ENCODE results near the gene SGIP1. TPM values are rescaled to one million over a fixed set of nuclear protein-coding genes. Genes with fewer than 3 reads are reported as not detected.
A peak's percentile ranks its signal among the peaks of the same experiment; 100 is the strongest.

The SGIP1 gene
- total and polyA plus RNA-seq, 2 of the 8 experiments (the other 6 are each of a cell fraction or from before 2014, with no cell fraction given) = 1.4 to 2.1 TPM

DNA sequence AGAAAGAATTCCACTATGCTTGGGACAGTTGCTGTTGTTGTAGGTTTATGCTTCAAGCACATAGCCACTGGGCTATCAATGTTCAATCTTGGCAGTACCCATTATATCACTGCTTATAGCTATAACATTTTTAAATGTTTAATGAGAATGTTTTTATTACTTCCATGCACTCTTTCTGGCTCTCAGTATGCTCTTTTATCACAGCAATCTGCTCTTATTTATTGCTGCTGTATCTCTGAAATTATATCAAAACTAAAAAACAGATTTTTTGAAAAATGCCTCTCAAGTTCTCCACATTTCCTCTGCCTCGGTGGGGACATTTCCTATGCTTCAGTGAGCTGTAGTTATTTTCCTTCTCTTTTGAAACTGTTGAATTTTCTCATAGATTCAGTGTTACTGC lies 5.4 kb upstream of the SGIP1 start:
- H3K23ac ChIP-seq (ENCODE audit: insufficient read length) = no peak overlapping the region
- H2BK12ac ChIP-seq (ENCODE audit: low read depth, low read length) = 0 out of 2 replicates have a peak overlapping the region, but pooled peaks have one; percentile 45
- no peak overlapping the region for H3K14ac ChIP-seq (ENCODE audit: insufficient read length)
- peaks cover 5% of the 10 kb centered on the region; the same call in 1 of the 2 replicates for H3K23me2 ChIP-seq (ENCODE audit: low read depth, low read length)
- TF ChIP-seq TEAD4 (IDR thresholded peaks at IDR 0.05; ENCODE audit: low read depth, low read length) (no peak), SAP30 (IDR thresholded peaks at IDR 0.05; ENCODE audit: insufficient read depth, insufficient replicate concordance, low read length) (no peak), KDM4A (IDR thresholded peaks at IDR 0.05; ENCODE audit: low read depth, low read length, severe bottlenecking) (no peak), BACH1 (IDR thresholded peaks at IDR 0.05; ENCODE audit: low read length) (no peak), TCF12 (IDR thresholded peaks at IDR 0.05; ENCODE audit: low read depth, low read length) (no peak), SUZ12 (IDR thresholded peaks at IDR 0.05; ENCODE audit: low read length) (no peak), E2F6 (IDR thresholded peaks at IDR 0.05) (no peak), YY1 (IDR thresholded peaks at IDR 0.05; ENCODE audit: low read depth, low read length) (no peak), RBBP5 (IDR thresholded peaks at IDR 0.05; ENCODE audit: borderline replicate concordance, low read depth, low read length) (no peak)
- no peak overlapping the region for H3K4me3 ChIP-seq (ENCODE audit: extremely low read depth in 1 of 4, insufficient read depth in 2 of 4, low read depth in 3 of 4, low read length in 4 of 4)
- no peaks in the 10 kb centered on the region for H4K20me1 ChIP-seq (replicated peaks in 1 of 2; ENCODE audit: control insufficient read depth in 1 of 2, insufficient read depth in 2 of 2, low read length in 2 of 2)
- peaks cover 1 to 13% (median 7%) of the 10 kb centered on the region in 4 experiments; a peak in 6 of 7 replicates for H3K27me3 ChIP-seq (replicated peaks in 1 of 4; ENCODE audit: control insufficient read depth in 3 of 4, extremely low read depth in 1 of 4, insufficient read depth in 3 of 4, low read length in 3 of 4)
- no peak overlapping the region for H3K4ac ChIP-seq (replicated peaks; ENCODE audit: insufficient read length, low read depth, low read length)
- 87% methylated on average over 1 of the region's 1 CpG; no CpG with 5 or more reads in 1 of the 2 experiments for WGBS, 2 experiments (ENCODE audit: extremely low coverage in 1 of 2, insufficient coverage in 1 of 2, insufficient read length in 1 of 2, insufficient replicate concordance in 2 of 2, low coverage in 1 of 2, low lambda C conversion rate in 2 of 2, missing lambda C conversion rate in 1 of 2)
- no peak overlapping the region for H4K8ac ChIP-seq (ENCODE audit: extremely low read depth, insufficient read depth, low read length)
- no peaks in the 10 kb centered on the region for H3K79me1 ChIP-seq (ENCODE audit: low read depth, low read length)
- no peak overlapping the region for H3K4me2 ChIP-seq (ENCODE audit: insufficient read depth in 1 of 2, low read depth in 2 of 2, low read length in 2 of 2)
- FAIRE-seq (no peak), DNase-seq (ENCODE audit: low read depth in 1 of 2, low spot score in 2 of 2) (no peak)
- no peak overlapping the region for H2AK5ac ChIP-seq (ENCODE audit: low read depth, low read length)
- H2BK120ac ChIP-seq (replicated peaks; ENCODE audit: low read depth, low read length) = no peak overlapping the region
- H3K9me3 ChIP-seq (ENCODE audit: insufficient read depth in 2 of 2, low read depth in 1 of 2, low read length in 1 of 2) = no peaks in the 10 kb centered on the region
- H3K79me2 ChIP-seq (ENCODE audit: control insufficient read depth in 1 of 2, insufficient read depth in 2 of 2, low read length in 2 of 2) = no peaks in the 10 kb centered on the region
- no peak overlapping the region for H4K91ac ChIP-seq (replicated peaks; ENCODE audit: insufficient read length, low read length)
- H3K4me1 ChIP-seq (replicated peaks in 1 of 4; ENCODE audit: control insufficient read depth in 3 of 4, insufficient read depth in 4 of 4, low read length in 3 of 4) = peaks cover 0 to 6% (median 3%) of the 10 kb centered on the region in 4 experiments; a peak in 6 of 7 replicates
- no peak overlapping the region for H2BK5ac ChIP-seq (ENCODE audit: low read depth, low read length)
- CTCF ChIA-PET (ENCODE audit: partially characterized antibody) = no interaction called here
- H2AFZ ChIP-seq (ENCODE audit: low read length) = no peak overlapping the region
- no peak overlapping the region for H3K56ac ChIP-seq (replicated peaks; ENCODE audit: insufficient read length, low read depth, low read length)
- H4K5ac ChIP-seq (ENCODE audit: insufficient read length, low read depth, low read length) = no peak overlapping the region
- H2BK15ac ChIP-seq (ENCODE audit: low read length) = no peak overlapping the region
- no peaks in the 10 kb centered on the region for H3K36me3 ChIP-seq (ENCODE audit: control insufficient read depth in 2 of 4, insufficient read depth in 4 of 4, low read length in 3 of 4)
- no peak overlapping the region for H3K18ac ChIP-seq (ENCODE audit: extremely low read depth, low read length)
- POLR2A ChIA-PET (ENCODE audit: partially characterized antibody) = no interaction called here
- no peak overlapping the region for H3K9ac ChIP-seq (replicated peaks in 1 of 4; ENCODE audit: extremely low read depth in 1 of 4, low read depth in 3 of 4, low read length in 3 of 4)
- H2BK20ac ChIP-seq (ENCODE audit: low read length) = no peak overlapping the region
- no peak overlapping the region for H3K27ac ChIP-seq (ENCODE audit: low read depth, low read length)
